GM13977 (cell line): Measurements from ENCODE around the gene PPP2R2B.

Source experiments
- DNase-seq: peaks from one replicate; pipeline ENCODE4 v3.0.0; 2012; ENCODE audit warnings: low spot score
- CTCF ChIP-seq: IDR thresholded peaks from 2 replicates; pipeline ENCODE4 v1.5.1; 2012; ENCODE audit warnings: mild to moderate bottlenecking, control low read depth; ENCODE audit not compliant: insufficient read depth; ENCODE audit errors: extremely low read depth, missing control alignments
- in situ Hi-C: fragments of 300-500 bp; cut with MboI; formaldehyde crosslinking; loops from one replicate; pipeline ENCODE4 v1.12.0; 2022; ENCODE audit warnings: low sequenced_read_pairs, low pct_unique_long_range_greater_than_20kb, mixed read lengths, inconsistent platforms; ENCODE audit not compliant: unreplicated experiment

The PPP2R2B gene

GRCh38 chr5:146584750-146585149 is 293.8 kb downstream of the PPP2R2B start:
- no peak for TF ChIP-seq CTCF
- DNase-seq: no peak
- in situ Hi-C loops: no loop called here

GRCh38 chr5:146582051-146582596 is 296.4 kb downstream of the PPP2R2B start:
- in situ Hi-C loops: no loop called here
- DNase-seq: no peak
- no peak for TF ChIP-seq CTCF

- in situ Hi-C loops: no loop called here
- TF ChIP-seq CTCF: no peak
- no peak for DNase-seq
Measured at GRCh38 chr5:146580237-146580636, 298.3 kb downstream of the PPP2R2B start.

- in situ Hi-C loops: no loop called here
- no peak for DNase-seq
- no peak for TF ChIP-seq CTCF
Measured at GRCh38 chr5:146574713-146575112, 303.8 kb downstream of the PPP2R2B start.

GRCh38 chr5:146568161-146568560 is 310.4 kb downstream of the PPP2R2B start:
- no peak for TF ChIP-seq CTCF

GRCh38 chr5:146565764-146566367 is 312.7 kb downstream of the PPP2R2B start:
- peak; percentile 60 for TF ChIP-seq CTCF
- in situ Hi-C loops: no loop called here
- DNase-seq: peak; percentile 66

More at GRCh38 chr5:146568161-146568560, 310.4 kb downstream of the PPP2R2B start:
- in situ Hi-C loops: no loop called here
- DNase-seq: no peak
